C4-2B (cell line): ENCODE results near the gene SLC5A2.

Experiments
- CTCF ChIP-seq: fragments of 450-650 bp; conservative IDR thresholded peaks from 2 replicates; pipeline ENCODE4 v1.5.1; 2017; ENCODE audit warnings: mild to moderate bottlenecking
- ZFX ChIP-seq: fragments of 450-650 bp; IDR thresholded peaks from 2 replicates; pipeline ENCODE4 v1.6.1; 2017

GRCh38 chr16:31513884-31514283 is 31.0 kb downstream of the SLC5A2 start:
- no peak for TF ChIP-seq CTCF
- TF ChIP-seq ZFX: no peak
